ENCODE results near the gene AGER. TPM values are rescaled to one million over a fixed set of nuclear protein-coding genes. Genes with fewer than 3 reads are reported as not detected.

Gene AGER
- total and polyA plus RNA-seq, 9 of the 15 experiments (the other 6 are each of a cell fraction or from before 2014, with no cell fraction given): 1.2 to 11.5 (median 4.1) TPM

- TF ChIP-seq MNT (conservative IDR thresholded peaks at IDR 0.05) (0 out of 4 replicates have a peak, but pooled peaks of 1 of the 2 experiments have one; percentile 43), POLR2AphosphoS2 (IDR thresholded peaks at IDR 0.05; ENCODE audit: low read length) (no peak), SMAD4 (CRISPR knock-in tag; conservative IDR thresholded peaks at IDR 0.05) (no peak), TAF1 (IDR thresholded peaks at IDR 0.05; ENCODE audit: control insufficient read depth, extremely low read depth, insufficient read depth, low read length, severe bottlenecking) (no peak), ZNF75A (CRISPR knock-in tag; IDR thresholded peaks at IDR 0.05) (no peak), ZNF431 (CRISPR knock-in tag; IDR thresholded peaks at IDR 0.05) (no peak), POLR2G (IDR thresholded peaks at IDR 0.05; ENCODE audit: low read depth, low read length) (no peak), ILF3 (IDR thresholded peaks at IDR 0.05; ENCODE audit: borderline replicate concordance) (no peak), ZFP30 (CRISPR knock-in tag; IDR thresholded peaks at IDR 0.05; ENCODE audit: borderline replicate concordance) (no peak), CAMTA2 (CRISPR knock-in tag; conservative IDR thresholded peaks at IDR 0.05) (no peak), BRF1 (IDR thresholded peaks at IDR 0.05; ENCODE audit: borderline replicate concordance, extremely low read depth, insufficient read length) (no peak), RBM34 (IDR thresholded peaks at IDR 0.05; ENCODE audit: borderline replicate concordance, insufficient read depth, low read length) (no peak), SMAD2 (IDR thresholded peaks at IDR 0.05; ENCODE audit: low read depth, low read length) (no peak)
- TF ChIP-seq, protein P1, sequence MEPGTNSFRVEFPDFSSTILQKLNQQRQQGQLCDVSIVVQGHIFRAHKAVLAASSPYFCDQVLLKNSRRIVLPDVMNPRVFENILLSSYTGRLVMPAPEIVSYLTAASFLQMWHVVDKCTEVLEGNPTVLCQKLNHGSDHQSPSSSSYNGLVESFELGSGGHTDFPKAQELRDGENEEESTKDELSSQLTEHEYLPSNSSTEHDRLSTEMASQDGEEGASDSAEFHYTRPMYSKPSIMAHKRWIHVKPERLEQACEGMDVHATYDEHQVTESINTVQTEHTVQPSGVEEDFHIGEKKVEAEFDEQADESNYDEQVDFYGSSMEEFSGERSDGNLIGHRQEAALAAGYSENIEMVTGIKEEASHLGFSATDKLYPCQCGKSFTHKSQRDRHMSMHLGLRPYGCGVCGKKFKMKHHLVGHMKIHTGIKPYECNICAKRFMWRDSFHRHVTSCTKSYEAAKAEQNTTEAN (CRISPR knock-in tag; IDR thresholded peaks at IDR 0.05): no peak
- TF ChIP-seq, protein P2, sequence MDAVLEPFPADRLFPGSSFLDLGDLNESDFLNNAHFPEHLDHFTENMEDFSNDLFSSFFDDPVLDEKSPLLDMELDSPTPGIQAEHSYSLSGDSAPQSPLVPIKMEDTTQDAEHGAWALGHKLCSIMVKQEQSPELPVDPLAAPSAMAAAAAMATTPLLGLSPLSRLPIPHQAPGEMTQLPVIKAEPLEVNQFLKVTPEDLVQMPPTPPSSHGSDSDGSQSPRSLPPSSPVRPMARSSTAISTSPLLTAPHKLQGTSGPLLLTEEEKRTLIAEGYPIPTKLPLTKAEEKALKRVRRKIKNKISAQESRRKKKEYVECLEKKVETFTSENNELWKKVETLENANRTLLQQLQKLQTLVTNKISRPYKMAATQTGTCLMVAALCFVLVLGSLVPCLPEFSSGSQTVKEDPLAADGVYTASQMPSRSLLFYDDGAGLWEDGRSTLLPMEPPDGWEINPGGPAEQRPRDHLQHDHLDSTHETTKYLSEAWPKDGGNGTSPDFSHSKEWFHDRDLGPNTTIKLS (IDR thresholded peaks at IDR 0.05; ENCODE audit: borderline replicate concordance, low read depth): no peak
- TF ChIP-seq, protein P3, sequence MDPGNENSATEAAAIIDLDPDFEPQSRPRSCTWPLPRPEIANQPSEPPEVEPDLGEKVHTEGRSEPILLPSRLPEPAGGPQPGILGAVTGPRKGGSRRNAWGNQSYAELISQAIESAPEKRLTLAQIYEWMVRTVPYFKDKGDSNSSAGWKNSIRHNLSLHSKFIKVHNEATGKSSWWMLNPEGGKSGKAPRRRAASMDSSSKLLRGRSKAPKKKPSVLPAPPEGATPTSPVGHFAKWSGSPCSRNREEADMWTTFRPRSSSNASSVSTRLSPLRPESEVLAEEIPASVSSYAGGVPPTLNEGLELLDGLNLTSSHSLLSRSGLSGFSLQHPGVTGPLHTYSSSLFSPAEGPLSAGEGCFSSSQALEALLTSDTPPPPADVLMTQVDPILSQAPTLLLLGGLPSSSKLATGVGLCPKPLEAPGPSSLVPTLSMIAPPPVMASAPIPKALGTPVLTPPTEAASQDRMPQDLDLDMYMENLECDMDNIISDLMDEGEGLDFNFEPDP (CRISPR knock-in tag; IDR thresholded peaks at IDR 0.05): no peak
Observed at GRCh38 chr6:32176476-32177182, 7.4 kb downstream of the AGER start (continued).
